Heart right ventricle (tissue), 16 donors: Measurements from ENCODE around the gene MID1. TPM values are rescaled to one million over a fixed set of nuclear protein-coding genes. Genes with fewer than 3 reads are reported as not detected.

Source experiments
- ATAC-seq, 8 donors: fragments of 200-7000 bp; cut with Tn5 transposase; one replicate each; pipeline ENCODE4 v1.9.1; 2020; ENCODE audit warnings: mild to moderate bottlenecking in 8 of 8, moderate library complexity in 8 of 8, moderate number of reproducible peaks in 1 of 8
- DNase-seq, 2 donors: peaks; one replicate each; pipeline ENCODE4 v3.0.0-alpha.2; 2020
- H3K27ac ChIP-seq, 10 donors: fragments of 200-600 bp; sonication (generic) in 2 of 10; one replicate each; pipeline versions ENCODE4 v1.5.0 to v1.8.0; 2020 to 2022; ENCODE audit warnings: mild to moderate bottlenecking in 3 of 10
- H3K27me3 ChIP-seq, 7 donors: fragments of 200-600 bp; one replicate each; pipeline ENCODE4 v1.8.0; 2021 to 2022; ENCODE audit warnings: mild to moderate bottlenecking in 2 of 7
- H3K36me3 ChIP-seq, 9 donors: fragments of 200-600 bp; sonication (generic) in 1 of 9; one replicate each; pipeline versions ENCODE4 v1.5.0 to v1.8.0; 2020 to 2022; ENCODE audit warnings: mild to moderate bottlenecking in 2 of 9
- H3K4me1 ChIP-seq, 9 donors: fragments of 200-600 bp; sonication (generic) in 1 of 9; one replicate each; pipeline versions ENCODE4 v1.5.0 to v1.8.0; 2020 to 2022; ENCODE audit warnings: mild to moderate bottlenecking in 4 of 9
- H3K4me3 ChIP-seq, 10 donors: fragments of 200-600 bp; sonication (generic) in 2 of 10; one replicate each; pipeline versions ENCODE4 v1.5.0 to v1.8.0; 2020 to 2022; ENCODE audit warnings: mild to moderate bottlenecking in 7 of 10, moderate library complexity in 2 of 10
- H3K9me3 ChIP-seq, 11 donors: fragments of 200-600 bp in 10 of 11; sonication (generic) in 2 of 11; one replicate each; pipeline versions ENCODE4 v1.5.0 to v1.8.0; 2013 to 2022; ENCODE audit warnings: mild to moderate bottlenecking in 2 of 11, control low read depth in 1 of 11, moderate library complexity in 1 of 11
- WGBS, 2 donors: extraction: QIAGEN DNeasy Blood & Tissue Kit; methylation state at CpG; one replicate each; pipeline ENCODE4 v1.1.7; 2013; ENCODE audit warnings: inconsistent platforms in 1 of 2; 5-methylcytosine and 5-hydroxymethylcytosine counted together
- intact Hi-C, 10 donors: fragments of 100-400 bp; cut with DNase I; formaldehyde crosslinking; loops; one replicate each; pipeline versions ENCODE4 v1.11.1 to v1.14.2; 2022
- polyA plus RNA-seq, 2 donors: library from polyadenylated mRNA; stranded (reverse); fragments of 200-250 nt; gene quantifications; one replicate each; pipeline ENCODE4 v1.2.3, GENCODE V29; 2013
- total RNA-seq, 10 donors: library from RNA; stranded (reverse); fragmentation: NEBNext Ultra II Directional in 3 of 10; extraction: Animal tissue kit (Norgen Biotek cat#: 25700) in 3 of 10; gene quantifications; one replicate each; pipeline versions ENCODE4 v1.2.1 to v1.2.4, GENCODE V29; 2021 to 2023
- TF ChIP-seq, protein P1 (sequence below), 9 donors: fragments of 200-600 bp; sonication (generic) in 2 of 9; IDR thresholded peaks; one replicate each; pipeline versions ENCODE4 v1.5.0 to v1.8.0; 2021 to 2022; ENCODE audit warnings: antibody characterized with exemption in 9 of 9, mild to moderate bottlenecking in 5 of 9, moderate library complexity in 1 of 9
- donor health status: Arrhythmogenic right ventricular cardiomyopathy.
- donor health status: ischemic (EF 13 %, LVEDD 7.1; RV severe dilation, severe dysfunction).
- donor health status: healthy with polysubstance abuse.
- donor health status: DM: no; HTN: yes; CAD: no.
- donor health status: DM: no; HTN: no; CAD: no.
- donor health status: ischemic (EF 25% LVEDD 6.9; RV normal size, moderate dysfunction).
- donor health status: ischemic (EF 25% LVEDD 5.7; RV mildly dilated, moderate dysfunction).
- donor health status: healthy.
- donor health status: DM: yes; HTN: yes; CAD: no.
- donor health status: Ischemic cardiomyopathy.
- donor health status: ischemic (EF 35%, LVEDD 5.7; RV mildly dilated, moderate dysfunction).
- donor health status: nonischemic (EF 11% LVEDD 7.7; RV severe dilation, severe dysfunction).
- donor health status: DM: yes; HTN: yes; CAD: no.
- donor health status: PGD.
- donor health status: ischemic (EF 29% LVEDD 5.4; RV normal size, mild dysfunction).
- donor health status: nonischemic (EF 23%, LVEDD 6.1; RV moderate dilation, normal function).

Gene MID1
- total and polyA plus RNA-seq, 12 donors, result 1.4 to 22.6 (median 7.2) TPM

GRCh38 chrX:10618961-10619360, 1.4 kb downstream of the MID1 start:
- ATAC-seq, result peak in 3 of 8 donors; percentile 16 to 25 (median 18)
- peak overlapping the region; percentile 28 to 75 (median 65) for H3K4me3 ChIP-seq
- peaks cover 0 to 70% (median 0%) of the 10 kb centered on the region in 7 donors for H3K27me3 ChIP-seq
- TF ChIP-seq, protein P1, sequence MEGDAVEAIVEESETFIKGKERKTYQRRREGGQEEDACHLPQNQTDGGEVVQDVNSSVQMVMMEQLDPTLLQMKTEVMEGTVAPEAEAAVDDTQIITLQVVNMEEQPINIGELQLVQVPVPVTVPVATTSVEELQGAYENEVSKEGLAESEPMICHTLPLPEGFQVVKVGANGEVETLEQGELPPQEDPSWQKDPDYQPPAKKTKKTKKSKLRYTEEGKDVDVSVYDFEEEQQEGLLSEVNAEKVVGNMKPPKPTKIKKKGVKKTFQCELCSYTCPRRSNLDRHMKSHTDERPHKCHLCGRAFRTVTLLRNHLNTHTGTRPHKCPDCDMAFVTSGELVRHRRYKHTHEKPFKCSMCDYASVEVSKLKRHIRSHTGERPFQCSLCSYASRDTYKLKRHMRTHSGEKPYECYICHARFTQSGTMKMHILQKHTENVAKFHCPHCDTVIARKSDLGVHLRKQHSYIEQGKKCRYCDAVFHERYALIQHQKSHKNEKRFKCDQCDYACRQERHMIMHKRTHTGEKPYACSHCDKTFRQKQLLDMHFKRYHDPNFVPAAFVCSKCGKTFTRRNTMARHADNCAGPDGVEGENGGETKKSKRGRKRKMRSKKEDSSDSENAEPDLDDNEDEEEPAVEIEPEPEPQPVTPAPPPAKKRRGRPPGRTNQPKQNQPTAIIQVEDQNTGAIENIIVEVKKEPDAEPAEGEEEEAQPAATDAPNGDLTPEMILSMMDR (IDR thresholded peaks at IDR 0.05), result no peak
- DNase-seq, result no peak
- intact Hi-C loops, result loop anchor here in 8 of 10 donors (5.0 to 10.0 kb wide), 10 partner anchors 64 to 434 kb away; no protein-coding TSS in a partner anchor
- peak overlapping the region in 6 of 10 donors; percentile 64 to 79 (median 68) for H3K27ac ChIP-seq
- H3K36me3 ChIP-seq, result no peaks in the 10 kb centered on the region
- WGBS, 2 donors, result 5 to 9% methylated on average over 13 of the region's 13 CpGs
- peaks cover 0 to 10% (median 0%) of the 10 kb centered on the region in 9 donors for H3K4me1 ChIP-seq
- H3K9me3 ChIP-seq, result no peaks in the 10 kb centered on the region

DNA sequence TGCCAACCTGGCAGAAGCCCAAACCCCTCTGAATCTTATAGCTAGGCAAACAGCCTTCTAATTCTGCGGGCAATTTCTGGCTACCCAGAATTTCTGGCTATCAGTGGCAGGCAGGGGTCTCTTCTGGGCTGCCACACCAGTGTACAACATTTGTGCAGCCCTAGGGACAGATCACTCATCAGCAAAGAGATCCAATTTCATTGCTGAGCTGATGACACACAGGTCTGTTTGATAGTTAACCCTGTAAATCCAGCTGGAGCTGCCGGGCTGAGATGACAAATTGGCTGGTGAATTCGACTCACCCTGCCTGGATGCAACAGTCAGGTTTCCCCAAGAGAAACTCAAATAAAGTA, 2.4 kb downstream of the MID1 start:
- ATAC-seq, result no peak
- H3K4me1 ChIP-seq, result peaks cover 0 to 10% (median 0%) of the 10 kb centered on the region in 9 donors
- peak overlapping the region in 6 of 10 donors; percentile 63 to 75 (median 67) for H3K4me3 ChIP-seq
- TF ChIP-seq, protein P1 (IDR thresholded peaks at IDR 0.05), result no peak
- H3K36me3 ChIP-seq, result no peaks in the 10 kb centered on the region
- DNase-seq, result no peak
- no peaks in the 10 kb centered on the region for H3K9me3 ChIP-seq
- peak overlapping the region in 5 of 10 donors; percentile 26 to 68 (median 40) for H3K27ac ChIP-seq
- intact Hi-C loops, result loop anchor here in 8 of 10 donors (5.0 to 10.0 kb wide), 10 partner anchors 63 to 433 kb away; no protein-coding TSS in a partner anchor
- 67 to 76% methylated on average over 3 of the region's 3 CpGs for WGBS, 2 donors
- H3K27me3 ChIP-seq, result peaks cover 0 to 70% (median 0%) of the 10 kb centered on the region in 7 donors

- intact Hi-C loops, result loop anchor here in 8 of 10 donors (5.0 to 10.0 kb wide), 10 partner anchors 63 to 433 kb away; no protein-coding TSS in a partner anchor
- no peaks in the 10 kb centered on the region for H3K9me3 ChIP-seq
- TF ChIP-seq, protein P1 (IDR thresholded peaks at IDR 0.05), result no peak
- no peaks in the 10 kb centered on the region for H3K36me3 ChIP-seq
- DNase-seq, result no peak
- H3K4me1 ChIP-seq, result peaks cover 0 to 10% (median 0%) of the 10 kb centered on the region in 9 donors
- WGBS, 2 donors, result 66 to 75% methylated on average over 10 of the region's 10 CpGs
- H3K4me3 ChIP-seq, result peak overlapping the region in 6 of 10 donors; percentile 63 to 75 (median 67)
- ATAC-seq, result no peak
- H3K27me3 ChIP-seq, result peaks cover 0 to 70% (median 0%) of the 10 kb centered on the region in 7 donors
- H3K27ac ChIP-seq, result peak overlapping the region in 5 of 10 donors; percentile 26 to 68 (median 40)
These were observed 3.0 kb downstream of the MID1 start for GRCh38 chrX:10617186-10617998.

- 38 to 47% methylated on average over 14 of the region's 14 CpGs for WGBS, 2 donors
- peaks cover 0 to 70% (median 0%) of the 10 kb centered on the region in 7 donors for H3K27me3 ChIP-seq
- H3K4me3 ChIP-seq, result peak overlapping the region in 5 of 10 donors; percentile 10 to 68 (median 28)
- TF ChIP-seq, protein P1 (IDR thresholded peaks at IDR 0.05), result peak; percentile 31 to 75 (median 60)
- peak overlapping the region in 2 of 10 donors; percentile 15 to 22 for H3K27ac ChIP-seq
- no peaks in the 10 kb centered on the region for H3K36me3 ChIP-seq
- ATAC-seq, result peak in 5 of 8 donors; percentile 45 to 73 (median 55)
- peaks cover 0 to 10% (median 0%) of the 10 kb centered on the region in 9 donors for H3K4me1 ChIP-seq
- H3K9me3 ChIP-seq, result no peaks in the 10 kb centered on the region
- DNase-seq, result peak; percentile 11 to 38
- intact Hi-C loops, result loop anchor here in 8 of 10 donors (5.0 to 10.0 kb wide), 10 partner anchors 61 to 431 kb away; no protein-coding TSS in a partner anchor
These were observed 4.2 kb downstream of the MID1 start for GRCh38 chrX:10615931-10616774.
